Astrocyte (in vitro differentiated cells and primary cell): ENCODE data around the gene COL26A1.

Experiments
- CTCF ChIP-seq: IDR thresholded peaks from 2 replicates; pipeline ENCODE4 v1.5.1; 2011; ENCODE audit warnings: low read depth, mild to moderate bottlenecking, inconsistent platforms, low read length, moderate library complexity; ENCODE audit not compliant: insufficient read depth
- EZH2 ChIP-seq: IDR thresholded peaks from 2 replicates; pipeline ENCODE4 v1.6.1; 2012; ENCODE audit warnings: mild to moderate bottlenecking, low read length, inconsistent platforms; ENCODE audit not compliant: insufficient read depth

- TF ChIP-seq CTCF: no peak
- no peak for TF ChIP-seq EZH2
These were observed 182.9 kb downstream of the COL26A1 start for GRCh38 chr7:101545441-101546190.
